Mesendoderm (in vitro differentiated cells): ENCODE data around the gene JPH2.

Experiments
- DNase-seq: peaks from one replicate; pipeline ENCODE4 v3.0.0; 2013
- H2AK5ac ChIP-seq: 2 replicates; pipeline ENCODE4 v1.6.1; 2013; ENCODE audit warnings: low read length, inconsistent platforms
- H2BK120ac ChIP-seq: 2 replicates; pipeline ENCODE4 v1.6.1; 2013; ENCODE audit warnings: low read depth, mild to moderate bottlenecking, low read length, moderate library complexity, mixed read lengths
- H2BK15ac ChIP-seq: replicated peaks from 2 replicates; pipeline ENCODE4 v1.6.1; 2013; ENCODE audit warnings: low read depth, mild to moderate bottlenecking, moderate library complexity
- H2BK5ac ChIP-seq: 2 replicates; pipeline ENCODE4 v1.6.1; 2013; ENCODE audit warnings: low read length, inconsistent platforms
- H3K18ac ChIP-seq: 2 replicates; pipeline ENCODE4 v1.6.1; 2013; ENCODE audit warnings: mild to moderate bottlenecking, low read length, mixed read lengths
- H3K23ac ChIP-seq: one replicate; pipeline ENCODE4 v1.6.1; 2013; ENCODE audit warnings: low read length
- H3K27ac ChIP-seq: 2 replicates; pipeline ENCODE4 v1.5.1; 2013; ENCODE audit warnings: low read depth, mild to moderate bottlenecking, inconsistent platforms, low read length, moderate library complexity
- H3K27me3 ChIP-seq: 2 replicates; pipeline ENCODE4 v1.6.1; 2013; ENCODE audit warnings: low read length, control low read depth, mild to moderate bottlenecking, inconsistent platforms; ENCODE audit not compliant: insufficient read depth, poor library complexity
- H3K36me3 ChIP-seq: 2 replicates; pipeline ENCODE4 v1.6.1; 2013; ENCODE audit warnings: low read length, inconsistent platforms; ENCODE audit not compliant: control insufficient read depth, insufficient read depth
- H3K4ac ChIP-seq: one replicate; pipeline ENCODE4 v1.6.1; 2013; ENCODE audit warnings: low read depth, mild to moderate bottlenecking, low read length, moderate library complexity
- H3K4me1 ChIP-seq: 2 replicates; pipeline ENCODE4 v1.6.1; 2013; ENCODE audit warnings: low read depth, low read length, inconsistent platforms; ENCODE audit not compliant: control insufficient read depth
- H3K4me2 ChIP-seq: 2 replicates; pipeline ENCODE4 v1.6.1; 2013; ENCODE audit warnings: low read length
- H3K4me3 ChIP-seq: 2 replicates; pipeline ENCODE4 v1.5.1; 2013; ENCODE audit warnings: mild to moderate bottlenecking, low read length
- H3K56ac ChIP-seq: one replicate; pipeline ENCODE4 v1.6.1; 2013; ENCODE audit warnings: low read length
- H3K79me1 ChIP-seq: 2 replicates; pipeline ENCODE4 v1.6.1; 2013; ENCODE audit warnings: low read length, inconsistent platforms
- H3K79me2 ChIP-seq: 2 replicates; pipeline ENCODE4 v1.6.1; 2013; ENCODE audit warnings: mild to moderate bottlenecking, low read length; ENCODE audit not compliant: control insufficient read depth, insufficient read depth
- H3K9ac ChIP-seq: 2 replicates; pipeline ENCODE4 v1.6.1; 2013; ENCODE audit warnings: low read length, inconsistent platforms
- H4K5ac ChIP-seq: one replicate; pipeline ENCODE4 v1.6.1; 2013; ENCODE audit warnings: low read length
- H4K8ac ChIP-seq: one replicate; pipeline ENCODE4 v1.6.1; 2013; ENCODE audit warnings: low read depth, mild to moderate bottlenecking, control low read depth, low read length, moderate library complexity
- WGBS: extraction: QIAGEN DNeasy Blood & Tissue Kit; methylation state at CpG from one replicate; pipeline ENCODE4 v1.1.7; 2013; ENCODE audit warnings: low lambda C conversion rate, missing lambda C conversion rate; ENCODE audit not compliant: insufficient coverage; ENCODE audit errors: extremely low coverage; 5-methylcytosine and 5-hydroxymethylcytosine counted together

JPH2 gene

DNA sequence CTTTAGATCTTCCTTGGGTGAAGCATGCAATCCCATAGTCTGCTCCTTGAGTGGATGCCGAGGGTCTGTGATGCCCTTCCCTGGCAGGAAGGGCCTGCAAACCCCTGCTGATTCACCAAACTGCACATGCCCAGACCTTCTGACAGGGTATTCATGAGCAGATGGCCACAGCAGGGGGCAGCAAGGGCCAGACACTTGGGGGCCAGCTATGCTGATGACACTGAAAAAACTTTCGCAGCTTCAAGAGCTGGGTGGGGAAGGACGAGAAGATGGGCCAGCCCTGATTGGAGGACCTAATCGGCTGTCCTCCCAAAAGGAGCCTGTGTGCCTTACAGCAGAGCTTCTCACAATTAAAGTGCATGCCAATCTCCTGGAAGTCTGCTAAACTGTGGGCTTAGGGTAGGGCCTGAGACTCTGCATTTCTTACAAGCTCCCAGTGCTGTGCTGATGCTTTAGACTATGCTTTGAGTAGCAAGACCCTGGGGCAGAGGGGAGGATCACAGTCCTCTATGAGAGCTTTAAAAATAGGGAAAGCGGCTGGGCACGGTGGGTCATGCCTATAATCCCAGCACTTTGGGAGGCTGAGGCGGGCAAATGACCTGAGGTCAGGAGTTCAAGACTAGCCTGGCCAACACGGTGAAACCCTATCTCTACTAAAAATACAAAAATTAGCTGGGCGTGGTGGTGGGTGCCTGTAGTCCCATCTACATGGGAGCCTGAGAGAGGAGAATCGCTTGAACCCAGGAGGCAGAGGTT lies 44.9 kb upstream of the JPH2 start:
- Histone ChIP-seq H3K27ac (peak overlapping the region; percentile 26), H3K36me3 (no peaks in the 10 kb centered on the region), H2BK15ac (no peak overlapping the region)

DNA sequence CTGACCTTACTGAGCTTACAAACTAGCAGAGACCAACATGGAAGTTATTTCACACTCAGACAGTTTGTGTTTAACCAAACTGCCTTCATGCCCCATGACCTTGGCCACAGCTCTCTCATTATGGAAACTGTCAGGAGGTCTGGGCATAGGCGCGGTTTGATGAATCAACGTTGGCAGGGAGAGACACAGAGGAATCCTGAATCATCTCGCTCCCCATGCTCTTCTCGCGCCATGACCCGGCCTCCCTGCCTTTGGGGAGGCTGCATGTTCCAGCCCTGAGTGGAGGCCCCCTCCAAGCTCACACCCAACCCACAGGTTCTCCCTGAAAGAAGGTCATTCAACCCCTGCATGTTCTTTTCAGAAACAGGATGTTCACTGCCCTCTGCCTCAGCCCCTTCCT lies 44.2 kb upstream of the JPH2 start:
- Histone ChIP-seq H2BK120ac (no peak overlapping the region), H3K27ac (peak overlapping the region; percentile 20), H4K5ac (no peak overlapping the region), H3K4me2 (no peak overlapping the region), H3K79me2 (no peaks in the 10 kb centered on the region), H3K4me3 (no peak overlapping the region), H2AK5ac (no peak overlapping the region), H4K8ac (no peak overlapping the region), H2BK5ac (peak overlapping the region; percentile 27), H3K4me1 (peaks cover 8% of the 10 kb centered on the region), H3K23ac (peak overlapping the region; percentile 96), H3K18ac (no peak overlapping the region), H2BK15ac (no peak overlapping the region), H3K79me1 (no peaks in the 10 kb centered on the region), H3K36me3 (no peaks in the 10 kb centered on the region), H3K27me3 (no peaks in the 10 kb centered on the region), H3K4ac (no peak overlapping the region), H3K56ac (peak overlapping the region; percentile 57), H3K9ac (no peak overlapping the region)
- no CpG with 5 or more reads among the region's 7 CpGs for WGBS
- no peak for DNase-seq

More for the DNA sequence above, 44.9 kb upstream of the JPH2 start:
- Histone ChIP-seq H3K4ac (no peak overlapping the region), H3K4me1 (peaks cover 8% of the 10 kb centered on the region), H3K4me2 (no peak overlapping the region), H3K9ac (peak overlapping the region; percentile 13), H3K56ac (peak overlapping the region; percentile 67), H3K4me3 (no peak overlapping the region), H2AK5ac (no peak overlapping the region), H3K23ac (no peak overlapping the region), H4K8ac (no peak overlapping the region), H3K27me3 (no peaks in the 10 kb centered on the region), H3K79me2 (no peaks in the 10 kb centered on the region), H3K18ac (no peak overlapping the region), H2BK120ac (no peak overlapping the region), H4K5ac (peak overlapping the region; percentile 23), H3K79me1 (no peaks in the 10 kb centered on the region), H2BK5ac (no peak overlapping the region)
- no CpG with 5 or more reads among the region's 10 CpGs for WGBS
- DNase-seq: peak; percentile 97

DNA sequence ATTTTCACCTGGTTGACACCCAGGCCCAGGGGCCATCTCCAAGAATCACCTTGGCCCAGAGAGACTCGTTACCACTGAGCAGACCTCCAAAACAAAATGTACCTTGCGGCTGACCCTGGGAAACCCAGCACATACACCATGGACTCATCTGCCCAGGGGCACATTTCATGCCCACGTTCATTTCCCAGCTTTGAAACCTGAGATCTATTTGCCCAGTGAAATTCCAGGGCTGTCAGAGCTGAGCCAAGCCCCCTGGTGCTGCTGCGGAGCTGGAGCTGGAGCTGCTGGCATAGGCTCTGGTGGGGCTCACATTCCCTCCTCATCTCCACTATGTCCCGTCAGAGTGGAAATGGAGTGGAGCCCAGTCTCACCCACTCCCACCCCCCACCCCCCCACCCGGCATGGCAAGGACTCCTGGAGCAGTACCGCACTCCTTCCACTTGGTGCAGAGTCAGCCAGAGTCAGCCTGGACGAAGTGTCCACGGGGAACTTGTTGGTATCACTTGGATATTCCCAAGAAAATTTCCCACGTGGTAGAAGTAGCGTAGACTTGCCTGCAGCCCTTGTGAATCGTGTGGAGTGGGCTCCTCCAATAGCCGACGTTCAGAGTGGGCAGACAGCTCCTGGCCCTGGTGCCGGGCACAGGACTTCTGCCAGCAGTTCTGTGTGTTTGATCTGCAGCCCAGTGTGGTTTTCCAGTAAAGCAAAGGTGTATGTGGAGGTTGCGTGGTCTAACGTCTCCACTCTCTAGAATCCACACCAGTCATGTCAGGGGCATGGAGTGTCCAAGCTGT lies 41.7 kb upstream of the JPH2 start:
- Histone ChIP-seq H3K79me1 (no peaks in the 10 kb centered on the region), H2BK120ac (no peak overlapping the region), H3K4me2 (no peak overlapping the region), H3K4me3 (no peak overlapping the region), H4K8ac (no peak overlapping the region), H3K4ac (no peak overlapping the region), H3K27me3 (no peaks in the 10 kb centered on the region), H2AK5ac (no peak overlapping the region), H3K27ac (no peak overlapping the region), H3K56ac (no peak overlapping the region), H3K36me3 (no peaks in the 10 kb centered on the region), H4K5ac (no peak overlapping the region), H3K9ac (no peak overlapping the region), H3K23ac (no peak overlapping the region), H3K18ac (no peak overlapping the region), H2BK5ac (no peak overlapping the region), H2BK15ac (no peak overlapping the region), H3K4me1 (peaks cover 8% of the 10 kb centered on the region), H3K79me2 (no peaks in the 10 kb centered on the region)
- no CpG with 5 or more reads among the region's 17 CpGs for WGBS
- DNase-seq: no peak

DNA sequence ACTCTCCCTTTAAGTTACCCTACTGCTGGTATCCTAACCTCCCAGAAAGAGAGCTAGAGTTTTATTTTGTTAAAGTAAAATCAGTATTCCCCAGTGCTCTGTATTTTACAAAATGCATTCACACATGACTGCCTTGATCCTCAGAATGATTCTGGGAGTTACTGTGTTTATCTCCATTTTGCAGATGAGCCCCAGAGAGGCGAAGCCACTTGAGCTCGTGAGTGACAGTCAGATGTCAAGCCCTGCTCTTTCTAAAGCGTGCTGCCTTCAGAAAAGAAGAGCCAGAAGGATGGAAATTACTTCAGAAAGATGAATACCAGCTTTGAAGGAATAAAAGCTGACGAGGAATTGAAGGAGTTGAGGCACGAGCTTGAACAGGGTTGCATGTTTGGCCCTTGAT lies 37.6 kb upstream of the JPH2 start:
- Histone ChIP-seq H3K4me1 (no peaks in the 10 kb centered on the region), H2AK5ac (no peak overlapping the region), H3K9ac (no peak overlapping the region), H3K23ac (no peak overlapping the region), H2BK5ac (no peak overlapping the region), H4K8ac (no peak overlapping the region), H4K5ac (no peak overlapping the region), H3K56ac (no peak overlapping the region), H3K4me3 (no peak overlapping the region), H2BK15ac (no peak overlapping the region), H3K4me2 (no peak overlapping the region), H3K27ac (no peak overlapping the region), H3K18ac (no peak overlapping the region), H2BK120ac (no peak overlapping the region), H3K79me2 (no peaks in the 10 kb centered on the region), H3K27me3 (no peaks in the 10 kb centered on the region), H3K79me1 (no peaks in the 10 kb centered on the region), H3K4ac (no peak overlapping the region), H3K36me3 (no peaks in the 10 kb centered on the region)
- DNase-seq: no peak
- WGBS: no CpG with 5 or more reads among the region's 5 CpGs

DNA sequence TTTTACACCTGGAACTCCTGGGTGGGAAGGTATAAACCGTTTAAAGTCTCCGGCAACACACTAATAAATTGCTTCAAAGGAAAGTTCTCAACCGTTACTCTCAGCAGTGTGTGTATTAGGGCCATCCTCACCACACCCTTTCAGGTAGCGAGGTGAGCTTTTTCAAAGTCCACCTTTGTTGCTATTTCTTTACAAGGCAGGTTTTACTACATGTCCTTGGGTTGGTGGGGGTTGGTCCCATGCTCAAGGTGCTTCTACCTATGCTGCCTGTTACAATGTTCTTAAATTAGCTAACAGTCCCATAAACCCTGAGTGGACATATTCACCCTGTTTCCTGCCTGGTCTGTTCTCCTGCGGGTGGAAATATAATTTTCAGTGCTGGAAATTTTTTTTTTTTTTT lies 36.7 kb upstream of the JPH2 start:
- Histone ChIP-seq H2BK5ac (no peak overlapping the region), H2BK120ac (no peak overlapping the region), H3K9ac (no peak overlapping the region), H3K36me3 (no peaks in the 10 kb centered on the region), H3K4me2 (no peak overlapping the region), H3K79me1 (no peaks in the 10 kb centered on the region), H3K4ac (no peak overlapping the region), H4K8ac (no peak overlapping the region), H2AK5ac (no peak overlapping the region), H3K27me3 (no peaks in the 10 kb centered on the region), H3K4me3 (no peak overlapping the region), H3K23ac (no peak overlapping the region), H3K56ac (no peak overlapping the region), H3K18ac (no peak overlapping the region), H3K4me1 (no peaks in the 10 kb centered on the region), H3K79me2 (no peaks in the 10 kb centered on the region), H4K5ac (no peak overlapping the region), H3K27ac (no peak overlapping the region), H2BK15ac (no peak overlapping the region)
- DNase-seq: no peak
- WGBS: no CpG with 5 or more reads among the region's 5 CpGs
